HEK293 (cell line): ENCODE measurements around the gene RNF138.

Experiments
- CTCF ChIA-PET: fragments of 350-600 bp; formaldehyde crosslinking; extraction: SDS; loops from one replicate; lab custom pipeline; 2021; ENCODE audit warnings: antibody characterized with exemption; lab: Yijun Ruan, JAX
- POLR2A ChIA-PET: fragments of 300-600 bp; formaldehyde crosslinking; extraction: SDS; loops from one replicate; lab custom pipeline; 2020; ENCODE audit warnings: antibody characterized with exemption, inconsistent platforms; lab: Yijun Ruan, JAX
- H3K27ac ChIP-seq: fragments of 200-500 bp; sonication (Bioruptor generic); 2 replicates; pipeline ENCODE4 v1.5.1; 2014; ENCODE audit warnings: low read depth, low read length, control low read depth, inconsistent platforms; ENCODE audit errors: extremely low read depth
- H3K36me3 ChIP-seq, 2 experiments: fragments of 200-500 bp in 1 of 2; sonication (Bioruptor generic) in 1 of 2; 1 replicate in 1 of 2; 2 replicates in 1 of 2; pipeline ENCODE4 v1.5.1; 2014 to 2017; ENCODE audit warnings: inconsistent platforms in 2 of 2, low read length in 2 of 2; ENCODE audit not compliant: control insufficient read depth in 2 of 2, insufficient read depth in 1 of 2
- H3K4me1 ChIP-seq: fragments of 200-500 bp; sonication (Bioruptor generic); 2 replicates; pipeline ENCODE4 v1.5.1; 2014; ENCODE audit warnings: mild to moderate bottlenecking, low read length, inconsistent platforms; ENCODE audit not compliant: control insufficient read depth, insufficient read depth
- H3K4me3 ChIP-seq: 2 replicates; pipeline ENCODE4 v1.5.1; 2011; ENCODE audit warnings: low read depth, mild to moderate bottlenecking, control low read depth, low read length, moderate library complexity
- H3K9me3 ChIP-seq: fragments of 200-500 bp; sonication (Bioruptor generic); 2 replicates; pipeline ENCODE4 v1.5.1; 2014; ENCODE audit warnings: low read depth, low read length, inconsistent platforms; ENCODE audit not compliant: control insufficient read depth, insufficient read depth
- GLI2 ChIP-seq: fragments of 450-650 bp; formaldehyde crosslinking; IDR thresholded peaks from 2 replicates; pipeline ENCODE4; 2017; ENCODE audit warnings: missing biosample characterization, missing genetic modification characterization, low read depth, borderline replicate concordance
- GLI4 ChIP-seq: fragments of 450-650 bp; formaldehyde crosslinking; IDR thresholded peaks from 2 replicates; pipeline ENCODE4 v1.5.1; 2016; ENCODE audit warnings: missing biosample characterization, missing genetic modification characterization
- MZF1 ChIP-seq: fragments of 450-650 bp; formaldehyde crosslinking; IDR thresholded peaks from 2 replicates; pipeline ENCODE4 v1.5.1; 2017; ENCODE audit warnings: missing biosample characterization, missing genetic modification characterization, borderline replicate concordance
- PRDM1 ChIP-seq: fragments of 450-650 bp; formaldehyde crosslinking; IDR thresholded peaks from 2 replicates; pipeline ENCODE4; 2016; ENCODE audit warnings: missing biosample characterization, missing genetic modification characterization
- ZBTB20 ChIP-seq: fragments of 450-650 bp; formaldehyde crosslinking; IDR thresholded peaks from 2 replicates; pipeline ENCODE4 v1.5.1; 2016; ENCODE audit warnings: missing biosample characterization, missing genetic modification characterization
- ZNF140 ChIP-seq: fragments of 450-650 bp; formaldehyde crosslinking; IDR thresholded peaks from 2 replicates; pipeline ENCODE4 v1.5.1; 2016; ENCODE audit warnings: missing biosample characterization, missing genetic modification characterization
- ZNF16 ChIP-seq: fragments of 450-650 bp; formaldehyde crosslinking; IDR thresholded peaks from 2 replicates; pipeline ENCODE4 v1.5.1; 2016; ENCODE audit warnings: low read depth, missing biosample characterization, missing genetic modification characterization
- ZNF174 ChIP-seq: fragments of 450-650 bp; formaldehyde crosslinking; IDR thresholded peaks from 2 replicates; pipeline ENCODE4 v1.5.0; 2017; ENCODE audit warnings: missing biosample characterization, mild to moderate bottlenecking, missing genetic modification characterization
- ZNF221 ChIP-seq: fragments of 450-650 bp; formaldehyde crosslinking; IDR thresholded peaks from 2 replicates; pipeline ENCODE4 v1.5.1; 2017; ENCODE audit warnings: missing biosample characterization, missing genetic modification characterization, borderline replicate concordance
- ZNF24 ChIP-seq: fragments of 450-650 bp; formaldehyde crosslinking; IDR thresholded peaks from 2 replicates; pipeline ENCODE4 v1.5.1; 2016; ENCODE audit warnings: missing biosample characterization, missing genetic modification characterization
- ZNF266 ChIP-seq: fragments of 450-650 bp; formaldehyde crosslinking; IDR thresholded peaks from 2 replicates; pipeline ENCODE4 v1.5.1; 2016; ENCODE audit warnings: missing biosample characterization, missing genetic modification characterization, low read depth
- ZNF335 ChIP-seq: fragments of 450-650 bp; formaldehyde crosslinking; conservative IDR thresholded peaks from 2 replicates; pipeline ENCODE4 v1.5.1; 2016; ENCODE audit warnings: missing biosample characterization, missing genetic modification characterization
- ZNF341 ChIP-seq: fragments of 450-650 bp; formaldehyde crosslinking; IDR thresholded peaks from 2 replicates; pipeline ENCODE4; 2016; ENCODE audit warnings: low read depth, missing biosample characterization, missing genetic modification characterization
- ZNF366 ChIP-seq: fragments of 450-650 bp; formaldehyde crosslinking; conservative IDR thresholded peaks from 2 replicates; pipeline ENCODE4 v1.5.1; 2016; ENCODE audit warnings: missing biosample characterization, missing genetic modification characterization
- ZNF37A ChIP-seq: fragments of 450-650 bp; IDR thresholded peaks from 2 replicates; pipeline ENCODE4 v1.5.1; 2018; ENCODE audit warnings: missing biosample characterization, missing genetic modification characterization
- ZNF404 ChIP-seq: fragments of 450-650 bp; formaldehyde crosslinking; IDR thresholded peaks from 2 replicates; pipeline ENCODE4 v1.5.1; 2017; ENCODE audit warnings: missing biosample characterization, missing genetic modification characterization
- ZNF501 ChIP-seq: fragments of 450-650 bp; formaldehyde crosslinking; IDR thresholded peaks from 2 replicates; pipeline ENCODE4 v1.5.1; 2016; ENCODE audit warnings: missing biosample characterization, missing genetic modification characterization
- ZNF529 ChIP-seq: fragments of 450-650 bp; formaldehyde crosslinking; IDR thresholded peaks from 2 replicates; pipeline ENCODE4 v1.5.1; 2017; ENCODE audit warnings: missing genetic modification characterization, missing biosample characterization; ENCODE audit not compliant: insufficient replicate concordance
- ZNF629 ChIP-seq: fragments of 450-650 bp; formaldehyde crosslinking; IDR thresholded peaks from 2 replicates; pipeline ENCODE4 v1.5.1; 2017; ENCODE audit warnings: missing biosample characterization, missing genetic modification characterization
- ZNF658 ChIP-seq: fragments of 450-650 bp; formaldehyde crosslinking; IDR thresholded peaks from 2 replicates; pipeline ENCODE4; 2016; ENCODE audit warnings: missing biosample characterization, missing genetic modification characterization
- ZNF792 ChIP-seq: fragments of 450-650 bp; formaldehyde crosslinking; IDR thresholded peaks from 2 replicates; pipeline ENCODE4 v1.5.1; 2016; ENCODE audit warnings: missing biosample characterization, missing genetic modification characterization
- ZSCAN30 ChIP-seq: fragments of 450-650 bp; IDR thresholded peaks from 2 replicates; pipeline ENCODE4 v1.5.1; 2018; ENCODE audit warnings: missing biosample characterization, mild to moderate bottlenecking, missing genetic modification characterization, moderate library complexity
- TF ChIP-seq, protein P1 (sequence below): fragments of 450-650 bp; formaldehyde crosslinking; IDR thresholded peaks from 2 replicates; pipeline ENCODE4 v1.5.1; 2017; ENCODE audit warnings: missing biosample characterization, missing genetic modification characterization
- TF ChIP-seq, protein P2 (sequence below): fragments of 450-650 bp; formaldehyde crosslinking; IDR thresholded peaks from 2 replicates; pipeline ENCODE4 v1.5.1; 2017; ENCODE audit warnings: missing biosample characterization, missing genetic modification characterization
- TF ChIP-seq, protein P3 (sequence below): fragments of 450-650 bp; formaldehyde crosslinking; IDR thresholded peaks from 2 replicates; pipeline ENCODE4 v1.5.1; 2016; ENCODE audit warnings: missing biosample characterization, missing genetic modification characterization
- TF ChIP-seq, protein P4 (sequence below): fragments of 450-650 bp; formaldehyde crosslinking; IDR thresholded peaks from 2 replicates; pipeline ENCODE4 v1.5.1; 2016; ENCODE audit warnings: missing biosample characterization, missing genetic modification characterization, low read depth

The RNF138 gene

DNA sequence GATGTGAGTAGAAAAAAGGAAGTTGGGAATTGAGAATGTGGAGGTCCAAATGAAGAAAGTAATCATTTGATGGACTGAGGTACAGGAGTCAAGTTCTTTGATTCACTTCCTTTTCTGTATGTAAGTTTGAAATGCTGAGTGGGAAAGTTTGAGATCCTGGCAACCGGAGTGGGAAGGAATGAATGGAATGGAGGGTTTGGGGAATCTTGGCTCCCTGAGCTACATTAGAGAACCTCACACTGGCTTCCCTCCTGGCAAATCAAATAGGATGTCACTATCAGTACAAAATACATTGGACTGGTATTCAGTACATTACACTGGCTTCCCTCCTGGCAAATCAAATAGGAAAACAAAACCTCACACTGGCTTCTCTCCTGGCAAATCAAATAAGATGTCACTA, 9.8 kb upstream of the RNF138 start:
- Histone ChIP-seq H3K4me3 (no peak overlapping the region), H3K36me3 (no peaks in the 10 kb centered on the region), H3K4me1 (no peaks in the 10 kb centered on the region), H3K9me3 (no peaks in the 10 kb centered on the region), H3K27ac (no peak overlapping the region)
- no peak for TF ChIP-seq ZNF16 (tag by site-specific recombination)
- TF ChIP-seq ZNF501 (tag by site-specific recombination): no peak
- no peak for TF ChIP-seq ZNF24 (tag by site-specific recombination)
- no peak for TF ChIP-seq GLI4 (tag by site-specific recombination)
- no peak for TF ChIP-seq MZF1 (tag by site-specific recombination)
- no peak for TF ChIP-seq ZNF366 (tag by site-specific recombination)
- no peak for TF ChIP-seq ZNF140 (tag by site-specific recombination)
- TF ChIP-seq, protein P1, sequence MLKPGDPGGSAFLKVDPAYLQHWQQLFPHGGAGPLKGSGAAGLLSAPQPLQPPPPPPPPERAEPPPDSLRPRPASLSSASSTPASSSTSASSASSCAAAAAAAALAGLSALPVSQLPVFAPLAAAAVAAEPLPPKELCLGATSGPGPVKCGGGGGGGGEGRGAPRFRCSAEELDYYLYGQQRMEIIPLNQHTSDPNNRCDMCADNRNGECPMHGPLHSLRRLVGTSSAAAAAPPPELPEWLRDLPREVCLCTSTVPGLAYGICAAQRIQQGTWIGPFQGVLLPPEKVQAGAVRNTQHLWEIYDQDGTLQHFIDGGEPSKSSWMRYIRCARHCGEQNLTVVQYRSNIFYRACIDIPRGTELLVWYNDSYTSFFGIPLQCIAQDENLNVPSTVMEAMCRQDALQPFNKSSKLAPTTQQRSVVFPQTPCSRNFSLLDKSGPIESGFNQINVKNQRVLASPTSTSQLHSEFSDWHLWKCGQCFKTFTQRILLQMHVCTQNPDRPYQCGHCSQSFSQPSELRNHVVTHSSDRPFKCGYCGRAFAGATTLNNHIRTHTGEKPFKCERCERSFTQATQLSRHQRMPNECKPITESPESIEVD (tag by site-specific recombination): no peak
- TF ChIP-seq, protein P2, sequence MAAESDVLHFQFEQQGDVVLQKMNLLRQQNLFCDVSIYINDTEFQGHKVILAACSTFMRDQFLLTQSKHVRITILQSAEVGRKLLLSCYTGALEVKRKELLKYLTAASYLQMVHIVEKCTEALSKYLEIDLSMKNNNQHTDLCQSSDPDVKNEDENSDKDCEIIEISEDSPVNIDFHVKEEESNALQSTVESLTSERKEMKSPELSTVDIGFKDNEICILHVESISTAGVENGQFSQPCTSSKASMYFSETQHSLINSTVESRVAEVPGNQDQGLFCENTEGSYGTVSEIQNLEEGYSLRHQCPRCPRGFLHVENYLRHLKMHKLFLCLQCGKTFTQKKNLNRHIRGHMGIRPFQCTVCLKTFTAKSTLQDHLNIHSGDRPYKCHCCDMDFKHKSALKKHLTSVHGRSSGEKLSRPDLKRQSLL: no peak
- TF ChIP-seq GLI2 (tag by site-specific recombination): no peak
- ChIA-PET CTCF (interaction anchor here (0.6 to 2.2 kb wide), 4 partner anchors 10 to 1119 kb away, joined by 3 to 8 read pairs (median 3); no protein-coding TSS in a partner anchor), POLR2A (no interaction called here)

DNA sequence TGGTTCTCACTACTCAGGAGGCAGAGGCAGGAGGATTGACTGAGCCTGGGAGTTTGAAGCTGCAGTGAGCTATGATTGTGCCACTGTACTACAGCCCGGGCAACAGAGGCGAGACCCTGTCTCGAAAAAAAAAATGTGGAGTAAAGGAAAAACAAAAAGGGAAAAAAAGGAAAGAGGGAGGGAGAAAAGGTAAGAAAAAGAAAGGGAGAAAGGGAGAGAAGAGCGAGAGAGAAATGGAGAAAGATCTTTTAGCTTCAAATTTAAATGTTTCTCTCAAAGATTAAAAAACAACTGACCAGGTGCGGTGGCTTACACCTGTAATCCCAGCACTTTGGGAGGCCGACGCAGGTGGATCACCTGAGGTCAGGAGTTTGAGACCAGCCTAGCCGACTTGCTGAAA, 7.9 kb upstream of the RNF138 start:
- Histone ChIP-seq H3K27ac (no peak overlapping the region), H3K9me3 (no peaks in the 10 kb centered on the region), H3K36me3 (no peaks in the 10 kb centered on the region)
- TF ChIP-seq ZNF529: no peak
- peak; percentile 91 for TF ChIP-seq PRDM1 (tag by site-specific recombination)
- TF ChIP-seq, all 188 proteins: peak for 1
- no peaks in the 10 kb centered on the region for H3K4me1 ChIP-seq
- H3K4me3 ChIP-seq: no peak overlapping the region
- POLR2A ChIA-PET: no interaction called here
- CTCF ChIA-PET: interaction anchor here (2.8 kb wide), 1 partner anchor 12 kb away, joined by 12 read pairs; no protein-coding TSS in a partner anchor

DNA sequence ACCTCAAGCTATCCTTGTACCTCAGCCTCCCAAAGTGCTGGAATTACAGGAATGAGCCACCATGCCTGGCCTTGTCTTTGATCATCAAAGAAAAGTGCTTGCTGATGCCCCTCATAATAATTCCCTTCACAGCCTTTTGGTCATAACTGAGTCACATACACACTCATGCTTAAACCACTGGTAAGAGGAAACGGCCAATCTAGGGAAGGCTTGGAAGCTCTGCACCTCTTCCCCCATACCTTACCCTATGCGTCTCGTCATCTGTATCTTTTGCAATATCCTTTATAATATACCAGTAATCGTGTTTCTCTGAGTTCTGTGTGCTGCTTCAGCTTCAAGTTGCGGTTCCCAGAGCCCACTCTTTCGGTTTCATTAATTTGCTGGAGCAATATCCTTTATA, 4.8 kb upstream of the RNF138 start:
- ChIA-PET POLR2A (no interaction called here), CTCF (interaction anchor here (0.8 kb wide), 1 partner anchor 37 kb away, joined by 3 read pairs; no protein-coding TSS in a partner anchor)
- Histone ChIP-seq H3K9me3 (no peaks in the 10 kb centered on the region), H3K27ac (no peak overlapping the region), H3K4me3 (no peak overlapping the region), H3K36me3 (no peaks in the 10 kb centered on the region), H3K4me1 (no peaks in the 10 kb centered on the region; the same call in 1 of the 2 replicates)
- no peak for TF ChIP-seq ZBTB20
- TF ChIP-seq ZNF404 (tag by site-specific recombination): no peak
- TF ChIP-seq ZNF629 (tag by site-specific recombination): no peak
- TF ChIP-seq, protein P3, sequence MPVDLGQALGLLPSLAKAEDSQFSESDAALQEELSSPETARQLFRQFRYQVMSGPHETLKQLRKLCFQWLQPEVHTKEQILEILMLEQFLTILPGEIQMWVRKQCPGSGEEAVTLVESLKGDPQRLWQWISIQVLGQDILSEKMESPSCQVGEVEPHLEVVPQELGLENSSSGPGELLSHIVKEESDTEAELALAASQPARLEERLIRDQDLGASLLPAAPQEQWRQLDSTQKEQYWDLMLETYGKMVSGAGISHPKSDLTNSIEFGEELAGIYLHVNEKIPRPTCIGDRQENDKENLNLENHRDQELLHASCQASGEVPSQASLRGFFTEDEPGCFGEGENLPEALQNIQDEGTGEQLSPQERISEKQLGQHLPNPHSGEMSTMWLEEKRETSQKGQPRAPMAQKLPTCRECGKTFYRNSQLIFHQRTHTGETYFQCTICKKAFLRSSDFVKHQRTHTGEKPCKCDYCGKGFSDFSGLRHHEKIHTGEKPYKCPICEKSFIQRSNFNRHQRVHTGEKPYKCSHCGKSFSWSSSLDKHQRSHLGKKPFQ: no peak
- no peak for TF ChIP-seq GLI2 (tag by site-specific recombination)
- TF ChIP-seq ZNF658 (tag by site-specific recombination): no peak
- TF ChIP-seq ZSCAN30: no peak
- TF ChIP-seq ZNF37A (tag by site-specific recombination): no peak
- TF ChIP-seq ZNF341 (tag by site-specific recombination): no peak
- no peak for TF ChIP-seq ZNF335 (tag by site-specific recombination)
- no peak for TF ChIP-seq ZNF792 (tag by site-specific recombination)
- TF ChIP-seq, protein P4, sequence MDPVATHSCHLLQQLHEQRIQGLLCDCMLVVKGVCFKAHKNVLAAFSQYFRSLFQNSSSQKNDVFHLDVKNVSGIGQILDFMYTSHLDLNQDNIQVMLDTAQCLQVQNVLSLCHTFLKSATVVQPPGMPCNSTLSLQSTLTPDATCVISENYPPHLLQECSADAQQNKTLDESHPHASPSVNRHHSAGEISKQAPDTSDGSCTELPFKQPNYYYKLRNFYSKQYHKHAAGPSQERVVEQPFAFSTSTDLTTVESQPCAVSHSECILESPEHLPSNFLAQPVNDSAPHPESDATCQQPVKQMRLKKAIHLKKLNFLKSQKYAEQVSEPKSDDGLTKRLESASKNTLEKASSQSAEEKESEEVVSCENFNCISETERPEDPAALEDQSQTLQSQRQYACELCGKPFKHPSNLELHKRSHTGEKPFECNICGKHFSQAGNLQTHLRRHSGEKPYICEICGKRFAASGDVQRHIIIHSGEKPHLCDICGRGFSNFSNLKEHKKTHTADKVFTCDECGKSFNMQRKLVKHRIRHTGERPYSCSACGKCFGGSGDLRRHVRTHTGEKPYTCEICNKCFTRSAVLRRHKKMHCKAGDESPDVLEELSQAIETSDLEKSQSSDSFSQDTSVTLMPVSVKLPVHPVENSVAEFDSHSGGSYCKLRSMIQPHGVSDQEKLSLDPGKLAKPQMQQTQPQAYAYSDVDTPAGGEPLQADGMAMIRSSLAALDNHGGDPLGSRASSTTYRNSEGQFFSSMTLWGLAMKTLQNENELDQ (tag by site-specific recombination): no peak
- no peak for TF ChIP-seq ZNF174 (tag by site-specific recombination)
- no peak for TF ChIP-seq ZNF221
- TF ChIP-seq ZNF266 (tag by site-specific recombination): no peak
